Suppressor macrophage treated with lipopolysaccharide for 4 hours (primary cell): Measurements from ENCODE around the gene HIVEP2.

ENCODE experiments used
- DNase-seq: peaks from one replicate; pipeline ENCODE4 v3.0.0-alpha.2; 2020

HIVEP2 gene

GRCh38 chr6:142945446-142946180, 637 bp upstream of the HIVEP2 start:
- no peak for DNase-seq

- peak; percentile 94 for DNase-seq
These were observed 590 bp downstream of the HIVEP2 start for GRCh38 chr6:142944124-142945048.

- peak; percentile 56 for DNase-seq
These were observed 1.3 kb downstream of the HIVEP2 start for GRCh38 chr6:142943711-142944123.

GRCh38 chr6:142942805-142943227, 2.2 kb downstream of the HIVEP2 start:
- DNase-seq, result peak; percentile 84

- DNase-seq, result no peak
These were observed 2.7 kb downstream of the HIVEP2 start for GRCh38 chr6:142942238-142942637.

- DNase-seq, result no peak
These were observed 4.0 kb downstream of the HIVEP2 start for GRCh38 chr6:142941018-142941417.

- DNase-seq, result no peak
These were observed 4.5 kb downstream of the HIVEP2 start for GRCh38 chr6:142940487-142940886.

GRCh38 chr6:142938510-142938909, 6.5 kb downstream of the HIVEP2 start:
- no peak for DNase-seq

- DNase-seq, result no peak
These were observed 7.0 kb downstream of the HIVEP2 start for GRCh38 chr6:142937986-142938385.

GRCh38 chr6:142935553-142936517, 9.1 kb downstream of the HIVEP2 start:
- DNase-seq, result no peak

- DNase-seq, result no peak
These were observed 10.4 kb downstream of the HIVEP2 start for GRCh38 chr6:142934599-142934998.

- no peak for DNase-seq
These were observed 10.9 kb downstream of the HIVEP2 start for GRCh38 chr6:142934106-142934505.

GRCh38 chr6:142933701-142934100, 11.3 kb downstream of the HIVEP2 start:
- DNase-seq, result no peak

- peak; percentile 61 for DNase-seq
These were observed 12.1 kb downstream of the HIVEP2 start for GRCh38 chr6:142932889-142933288.

GRCh38 chr6:142929751-142930358, 15.1 kb downstream of the HIVEP2 start:
- peak; percentile 68 for DNase-seq

GRCh38 chr6:142927904-142928303, 17.1 kb downstream of the HIVEP2 start:
- no peak for DNase-seq

GRCh38 chr6:142927271-142927580, 17.8 kb downstream of the HIVEP2 start:
- no peak for DNase-seq

- DNase-seq, result peak; percentile 74
These were observed 18.3 kb downstream of the HIVEP2 start for GRCh38 chr6:142926494-142927270.

GRCh38 chr6:142926177-142926493, 18.8 kb downstream of the HIVEP2 start:
- no peak for DNase-seq

GRCh38 chr6:142925575-142926110, 19.3 kb downstream of the HIVEP2 start:
- DNase-seq, result peak; percentile 75

GRCh38 chr6:142918339-142919042, 26.5 kb downstream of the HIVEP2 start:
- DNase-seq, result no peak
